MM.1S (cell line): ENCODE results near the gene TEP1.

Experiments used
- DNase-seq: peaks from one replicate; pipeline ENCODE4 v3.0.0-alpha.2; 2015
- H2AFZ ChIP-seq: fragments of 300-600 bp; sonication (generic); 2 replicates; pipeline ENCODE4 v1.6.0; 2016; ENCODE audit warnings: antibody characterized with exemption, low read length
- H3F3A ChIP-seq: fragments of 300-600 bp; sonication (generic); 2 replicates; pipeline ENCODE4 v1.6.1; 2016; ENCODE audit warnings: mild to moderate bottlenecking, antibody characterized with exemption, low read length, moderate library complexity, mixed read lengths; ENCODE audit not compliant: insufficient read depth
- H3K27ac ChIP-seq: fragments of 300-600 bp; sonication (generic); 2 replicates; pipeline ENCODE4 v1.5.1; 2016; ENCODE audit warnings: mild to moderate bottlenecking, low read length
- H3K27me3 ChIP-seq: fragments of 300-600 bp; sonication (generic); replicated peaks from 2 replicates; pipeline ENCODE4 v1.6.0; 2016; ENCODE audit warnings: low read length; ENCODE audit not compliant: insufficient read depth
- H3K36me3 ChIP-seq: fragments of 300-600 bp; sonication (generic); replicated peaks from 2 replicates; pipeline ENCODE4 v1.6.1; 2016; ENCODE audit warnings: mild to moderate bottlenecking, low read length, mixed read lengths; ENCODE audit not compliant: insufficient read depth
- H3K4me1 ChIP-seq: fragments of 300-600 bp; sonication (generic); 2 replicates; pipeline ENCODE4 v1.6.1; 2016; ENCODE audit warnings: low read length, mixed read lengths
- H3K4me2 ChIP-seq: fragments of 300-600 bp; sonication (generic); 2 replicates; pipeline ENCODE4 v1.6.0; 2016; ENCODE audit warnings: low read depth, low read length
- H3K4me3 ChIP-seq: fragments of 300-600 bp; sonication (generic); 2 replicates; pipeline ENCODE4 v1.5.1; 2016; ENCODE audit warnings: low read length, mixed read lengths
- H3K79me2 ChIP-seq: fragments of 300-600 bp; sonication (generic); 2 replicates; pipeline ENCODE4 v1.6.1; 2016; ENCODE audit warnings: mixed run types, low read length, mixed read lengths
- H3K9ac ChIP-seq: fragments of 300-600 bp; sonication (generic); 2 replicates; pipeline ENCODE4 v1.6.1; 2016; ENCODE audit warnings: low read length, mixed read lengths
- H3K9me2 ChIP-seq: fragments of 300-600 bp; sonication (generic); replicated peaks from 2 replicates; pipeline ENCODE4 v1.6.1; 2016; ENCODE audit warnings: mild to moderate bottlenecking, low read length, mixed read lengths; ENCODE audit not compliant: insufficient read depth
- H3K9me3 ChIP-seq: fragments of 300-600 bp; sonication (generic); replicated peaks from 2 replicates; pipeline ENCODE4 v1.6.1; 2016; ENCODE audit warnings: mild to moderate bottlenecking, low read length, mixed read lengths; ENCODE audit not compliant: insufficient read depth
- H4K20me1 ChIP-seq: fragments of 300-600 bp; sonication (generic); 2 replicates; pipeline ENCODE4 v1.6.1; 2016; ENCODE audit warnings: mild to moderate bottlenecking, low read length, moderate library complexity, mixed read lengths; ENCODE audit not compliant: insufficient read depth
- EZH2 ChIP-seq: fragments of 300-600 bp; sonication (generic); optimal IDR thresholded peaks from 2 replicates; pipeline ENCODE3; 2017; ENCODE audit warnings: low read depth, mild to moderate bottlenecking, antibody characterized with exemption, low read length, mixed read lengths
- EZH2phosphoT487 ChIP-seq: fragments of 300-600 bp; sonication (generic); IDR thresholded peaks from 2 replicates; pipeline ENCODE4 v1.6.1; 2018; ENCODE audit warnings: antibody characterized with exemption, low read length
- TF ChIP-seq, protein P1 (sequence below): fragments of 300-600 bp; sonication (generic); IDR thresholded peaks from 2 replicates; pipeline ENCODE4 v1.5.1; 2016; ENCODE audit warnings: antibody characterized with exemption, low read length, mixed read lengths

TEP1 gene

DNA sequence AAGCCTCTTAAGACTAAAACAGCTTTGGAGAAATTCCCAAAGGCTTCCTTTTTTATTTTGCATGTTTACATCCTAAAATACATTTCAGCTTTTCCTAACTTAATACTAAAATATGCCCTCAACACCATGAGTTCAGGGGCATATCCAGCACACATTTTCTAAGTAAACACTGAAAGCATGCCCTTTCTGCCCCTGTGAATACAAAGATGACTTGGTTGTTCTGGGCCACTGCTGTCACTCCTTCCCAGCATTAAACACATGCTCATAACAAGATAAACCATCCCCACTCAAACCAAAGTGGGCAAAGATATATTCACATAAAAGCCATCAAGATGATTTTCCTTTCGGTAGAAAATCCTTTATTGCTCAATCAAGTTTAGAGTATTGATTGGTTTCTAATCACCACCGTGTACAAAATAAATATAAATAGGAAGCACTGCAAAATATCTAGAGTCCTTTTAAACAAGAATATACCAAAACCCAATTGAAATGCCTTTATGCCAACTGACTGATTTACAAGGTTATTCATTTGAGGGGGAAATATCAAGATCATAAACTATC lies 82.2 kb downstream of the TEP1 start:
- Histone ChIP-seq H3K9ac (no peak overlapping the region), H3K4me3 (no peak overlapping the region), H3K36me3 (no peaks in the 10 kb centered on the region), H3K79me2 (peaks cover 49% of the 10 kb centered on the region), H3K27ac (no peak overlapping the region), H4K20me1 (no peaks in the 10 kb centered on the region), H3K4me2 (no peak overlapping the region), H3F3A (peaks cover 12% of the 10 kb centered on the region; the same call in 1 of the 2 replicates), H2AFZ (no peak overlapping the region), H3K4me1 (peaks cover 8% of the 10 kb centered on the region; the same call in 1 of the 2 replicates), H3K27me3 (no peaks in the 10 kb centered on the region), H3K9me3 (no peaks in the 10 kb centered on the region), H3K9me2 (no peaks in the 10 kb centered on the region)
- no peak for TF ChIP-seq EZH2
- TF ChIP-seq, protein P1, sequence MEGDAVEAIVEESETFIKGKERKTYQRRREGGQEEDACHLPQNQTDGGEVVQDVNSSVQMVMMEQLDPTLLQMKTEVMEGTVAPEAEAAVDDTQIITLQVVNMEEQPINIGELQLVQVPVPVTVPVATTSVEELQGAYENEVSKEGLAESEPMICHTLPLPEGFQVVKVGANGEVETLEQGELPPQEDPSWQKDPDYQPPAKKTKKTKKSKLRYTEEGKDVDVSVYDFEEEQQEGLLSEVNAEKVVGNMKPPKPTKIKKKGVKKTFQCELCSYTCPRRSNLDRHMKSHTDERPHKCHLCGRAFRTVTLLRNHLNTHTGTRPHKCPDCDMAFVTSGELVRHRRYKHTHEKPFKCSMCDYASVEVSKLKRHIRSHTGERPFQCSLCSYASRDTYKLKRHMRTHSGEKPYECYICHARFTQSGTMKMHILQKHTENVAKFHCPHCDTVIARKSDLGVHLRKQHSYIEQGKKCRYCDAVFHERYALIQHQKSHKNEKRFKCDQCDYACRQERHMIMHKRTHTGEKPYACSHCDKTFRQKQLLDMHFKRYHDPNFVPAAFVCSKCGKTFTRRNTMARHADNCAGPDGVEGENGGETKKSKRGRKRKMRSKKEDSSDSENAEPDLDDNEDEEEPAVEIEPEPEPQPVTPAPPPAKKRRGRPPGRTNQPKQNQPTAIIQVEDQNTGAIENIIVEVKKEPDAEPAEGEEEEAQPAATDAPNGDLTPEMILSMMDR: no peak
- TF ChIP-seq EZH2phosphoT487: no peak
- no peak for DNase-seq

DNA sequence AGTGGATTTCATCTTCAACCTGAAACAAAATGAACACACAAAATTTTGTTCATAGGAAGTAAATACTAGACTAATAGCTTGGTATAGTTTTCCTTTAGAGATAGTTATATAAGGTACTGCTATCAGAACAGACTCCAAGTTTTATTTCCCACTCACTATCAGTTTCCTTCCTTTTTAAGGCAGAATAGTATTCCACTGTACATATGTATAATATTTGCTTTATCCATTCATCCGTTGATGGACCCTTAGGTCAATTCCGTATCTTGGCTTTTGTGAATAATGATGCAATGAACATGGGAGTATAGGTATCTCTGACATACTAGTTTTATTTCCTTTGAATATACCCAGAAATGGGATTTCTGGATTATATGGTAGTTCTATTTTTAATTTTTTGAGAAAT lies 83.9 kb downstream of the TEP1 start:
- no peaks in the 10 kb centered on the region for H3K9me3 ChIP-seq
- no peak overlapping the region for H3K9ac ChIP-seq
- TF ChIP-seq, protein P1: no peak
- TF ChIP-seq EZH2 (no peak), EZH2phosphoT487 (no peak)
- H3F3A ChIP-seq: peaks cover 12% of the 10 kb centered on the region; the same call in 1 of the 2 replicates
- DNase-seq: no peak
- H2AFZ ChIP-seq: no peak overlapping the region
- H3K27ac ChIP-seq: no peak overlapping the region
- no peak overlapping the region for H3K4me3 ChIP-seq
- no peaks in the 10 kb centered on the region for H3K27me3 ChIP-seq
- H3K36me3 ChIP-seq: no peaks in the 10 kb centered on the region; the same call in 1 of the 2 replicates
- H3K79me2 ChIP-seq: peaks cover 51% of the 10 kb centered on the region
- no peaks in the 10 kb centered on the region for H3K9me2 ChIP-seq
- H3K4me1 ChIP-seq: peaks cover 8% of the 10 kb centered on the region; the same call in 1 of the 2 replicates
- no peaks in the 10 kb centered on the region for H4K20me1 ChIP-seq
- H3K4me2 ChIP-seq: no peak overlapping the region

DNA sequence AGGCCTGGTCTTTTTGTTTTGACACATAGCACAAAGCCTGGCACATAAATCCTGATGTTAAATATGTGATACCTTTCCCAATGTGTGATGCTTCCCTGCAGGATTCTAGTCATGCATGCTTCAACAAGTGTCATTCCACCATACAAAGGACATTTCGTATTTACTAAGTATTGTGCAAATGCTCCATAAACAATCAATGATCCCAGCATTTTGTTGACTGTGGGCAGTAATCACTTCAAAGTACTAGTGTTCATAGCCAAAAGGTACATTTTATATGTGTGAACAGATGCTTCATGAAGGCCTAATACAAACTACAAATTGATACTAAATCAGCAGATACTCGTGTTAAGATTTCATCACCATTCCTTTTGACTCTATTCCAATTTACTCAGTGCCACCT lies 84.6 kb downstream of the TEP1 start:
- no peak overlapping the region for H3K9ac ChIP-seq
- no peak for DNase-seq
- peaks cover 12% of the 10 kb centered on the region; the same call in 1 of the 2 replicates for H3F3A ChIP-seq
- peaks cover 51% of the 10 kb centered on the region for H3K79me2 ChIP-seq
- peaks cover 8% of the 10 kb centered on the region; the same call in 1 of the 2 replicates for H3K4me1 ChIP-seq
- H3K36me3 ChIP-seq: no peaks in the 10 kb centered on the region; the same call in 1 of the 2 replicates
- TF ChIP-seq, protein P1: no peak
- no peak for TF ChIP-seq EZH2
- TF ChIP-seq EZH2phosphoT487: no peak
- H3K27me3 ChIP-seq: no peaks in the 10 kb centered on the region
- H3K9me2 ChIP-seq: no peaks in the 10 kb centered on the region
- no peak overlapping the region for H3K4me3 ChIP-seq
- H3K9me3 ChIP-seq: no peaks in the 10 kb centered on the region
- H2AFZ ChIP-seq: no peak overlapping the region
- no peak overlapping the region for H3K27ac ChIP-seq
- no peak overlapping the region for H3K4me2 ChIP-seq
- H4K20me1 ChIP-seq: no peaks in the 10 kb centered on the region
